ENCODE data around the gene BMPR1A. TPM values are rescaled to one million over a fixed set of nuclear protein-coding genes. Genes with fewer than 3 reads are reported as not detected.

The BMPR1A gene
- total RNA-seq, 2 donors from 2014 or later = 69.4 to 96.4 TPM

DNA sequence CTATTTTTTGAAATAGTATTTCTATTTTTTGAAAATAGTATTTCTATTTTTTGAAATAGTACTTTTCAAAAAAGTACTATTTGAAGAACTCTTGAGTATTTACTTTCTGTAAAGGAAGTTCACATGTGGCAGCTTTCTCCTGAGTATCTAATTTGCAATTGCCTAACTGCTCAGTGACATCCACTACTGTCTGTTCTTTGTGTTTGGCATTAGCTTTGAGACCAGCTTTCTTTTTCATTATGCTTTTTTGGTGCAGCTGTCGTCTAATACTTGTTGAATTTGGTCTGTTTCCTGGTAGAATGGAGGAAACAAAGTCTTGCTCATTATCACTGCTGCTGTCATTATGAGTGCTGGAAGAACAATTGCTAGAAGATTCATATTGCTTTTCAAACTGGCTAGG is 99.1 kb downstream of the BMPR1A start:
- Mint-ChIP-seq H3K9me3 (peaks cover 19% of the 10 kb centered on the region), H3K4me1 (peaks cover 26% of the 10 kb centered on the region), H3K4me3 (no peak overlapping the region), H3K27ac (no peak overlapping the region), H3K36me3 (ENCODE audit: low read depth) (peaks cover 57% of the 10 kb centered on the region), H3K27me3 (ENCODE audit: insufficient read depth) (no peaks in the 10 kb centered on the region)
- Histone ChIP-seq H3K4me3 (ENCODE audit: low read length) (no peak overlapping the region), H3K9me3 (ENCODE audit: control insufficient read depth, low read length) (peaks cover 18% of the 10 kb centered on the region), H3K27ac (ENCODE audit: low read depth, low read length) (no peak overlapping the region), H3K4me1 (ENCODE audit: control insufficient read depth, insufficient read depth, low read length) (peaks cover 16% of the 10 kb centered on the region), H3K36me3 (ENCODE audit: control insufficient read depth, insufficient read depth, low read length) (peaks cover 71% of the 10 kb centered on the region), H3K9ac (ENCODE audit: extremely low read depth, low read length, poor library complexity, severe bottlenecking) (no peak overlapping the region), H3K27me3 (ENCODE audit: control insufficient read depth, insufficient read depth, low read length, poor library complexity, severe bottlenecking) (no peaks in the 10 kb centered on the region)
- DNase-seq = no peak
- TF ChIP-seq, protein P1, sequence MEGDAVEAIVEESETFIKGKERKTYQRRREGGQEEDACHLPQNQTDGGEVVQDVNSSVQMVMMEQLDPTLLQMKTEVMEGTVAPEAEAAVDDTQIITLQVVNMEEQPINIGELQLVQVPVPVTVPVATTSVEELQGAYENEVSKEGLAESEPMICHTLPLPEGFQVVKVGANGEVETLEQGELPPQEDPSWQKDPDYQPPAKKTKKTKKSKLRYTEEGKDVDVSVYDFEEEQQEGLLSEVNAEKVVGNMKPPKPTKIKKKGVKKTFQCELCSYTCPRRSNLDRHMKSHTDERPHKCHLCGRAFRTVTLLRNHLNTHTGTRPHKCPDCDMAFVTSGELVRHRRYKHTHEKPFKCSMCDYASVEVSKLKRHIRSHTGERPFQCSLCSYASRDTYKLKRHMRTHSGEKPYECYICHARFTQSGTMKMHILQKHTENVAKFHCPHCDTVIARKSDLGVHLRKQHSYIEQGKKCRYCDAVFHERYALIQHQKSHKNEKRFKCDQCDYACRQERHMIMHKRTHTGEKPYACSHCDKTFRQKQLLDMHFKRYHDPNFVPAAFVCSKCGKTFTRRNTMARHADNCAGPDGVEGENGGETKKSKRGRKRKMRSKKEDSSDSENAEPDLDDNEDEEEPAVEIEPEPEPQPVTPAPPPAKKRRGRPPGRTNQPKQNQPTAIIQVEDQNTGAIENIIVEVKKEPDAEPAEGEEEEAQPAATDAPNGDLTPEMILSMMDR (conservative IDR thresholded peaks at IDR 0.05) = no peak
- WGBS, 2 experiments (ENCODE audit: insufficient coverage in 1 of 2, insufficient read length in 1 of 2) = 83 to 100% methylated on average over 1 of the region's 1 CpG

DNA sequence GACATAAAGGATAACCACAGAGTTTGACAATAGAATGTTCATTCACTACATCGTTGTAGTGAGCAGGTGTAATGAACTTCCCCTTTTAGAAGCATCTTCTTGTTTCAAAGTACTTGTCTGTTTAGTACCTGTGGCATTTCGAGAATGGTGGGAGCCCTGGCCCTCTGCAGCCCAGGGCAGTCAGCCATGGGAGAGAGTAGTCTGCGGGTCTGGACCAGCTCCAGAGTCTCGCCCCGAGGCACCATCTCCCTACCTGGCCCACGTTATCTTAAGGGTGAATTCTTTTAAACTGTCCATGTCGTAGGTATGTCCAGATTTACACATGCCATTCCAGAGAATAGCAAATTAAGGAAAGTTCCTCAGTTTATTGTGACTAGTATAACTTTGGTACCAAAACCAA is 99.7 kb downstream of the BMPR1A start:
- Mint-ChIP-seq H3K27ac (peak overlapping the region; percentile 54), H3K36me3 (ENCODE audit: low read depth) (peaks cover 57% of the 10 kb centered on the region), H3K4me3 (no peak overlapping the region), H3K27me3 (ENCODE audit: insufficient read depth) (no peaks in the 10 kb centered on the region), H3K9me3 (peaks cover 19% of the 10 kb centered on the region), H3K4me1 (peaks cover 28% of the 10 kb centered on the region)
- DNase-seq = peak; percentile 63
- Histone ChIP-seq H3K4me3 (ENCODE audit: low read length) (no peak overlapping the region), H3K36me3 (ENCODE audit: control insufficient read depth, insufficient read depth, low read length) (peaks cover 66% of the 10 kb centered on the region), H3K9ac (ENCODE audit: extremely low read depth, low read length, poor library complexity, severe bottlenecking) (no peak overlapping the region), H3K4me1 (ENCODE audit: control insufficient read depth, insufficient read depth, low read length) (peaks cover 16% of the 10 kb centered on the region), H3K27ac (ENCODE audit: low read depth, low read length) (no peak overlapping the region), H3K27me3 (ENCODE audit: control insufficient read depth, insufficient read depth, low read length, poor library complexity, severe bottlenecking) (no peaks in the 10 kb centered on the region), H3K9me3 (ENCODE audit: control insufficient read depth, low read length) (peaks cover 18% of the 10 kb centered on the region)
- 95 to 97% methylated on average over 7 of the region's 7 CpGs for WGBS, 2 experiments (ENCODE audit: insufficient coverage in 1 of 2, insufficient read length in 1 of 2)
- TF ChIP-seq, protein P1 (conservative IDR thresholded peaks at IDR 0.05) = no peak

DNA sequence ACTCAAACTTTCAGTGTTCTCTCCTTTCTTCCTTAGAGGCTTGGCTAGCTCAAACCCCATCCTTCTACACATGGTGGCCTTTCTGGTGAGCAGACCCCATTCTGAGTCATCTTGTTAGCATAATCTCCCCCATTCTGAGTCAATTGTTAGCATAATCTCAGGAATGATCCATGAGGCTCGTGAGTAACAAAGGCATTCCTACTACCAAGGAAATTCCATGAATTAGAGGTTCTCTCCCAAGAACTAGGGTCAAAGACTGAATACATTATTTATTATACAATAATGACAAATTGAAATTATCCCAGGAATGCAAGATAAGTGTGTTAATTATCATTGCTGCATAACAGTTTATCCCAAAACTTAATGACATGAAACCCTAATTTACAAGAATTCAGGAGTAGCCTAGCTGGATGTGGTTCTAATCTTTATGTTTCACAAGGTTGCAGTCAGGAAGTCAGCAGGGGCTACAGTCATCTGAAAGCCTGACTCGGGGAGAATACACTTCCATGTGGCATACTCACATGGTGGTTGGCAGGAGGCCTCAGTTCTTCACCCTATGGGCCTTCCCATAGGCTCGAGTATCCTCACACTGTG is 100.8 kb downstream of the BMPR1A start:
- Histone ChIP-seq H3K9me3 (ENCODE audit: control insufficient read depth, low read length) (peaks cover 14% of the 10 kb centered on the region), H3K4me3 (ENCODE audit: low read length) (peak overlapping the region; percentile 12), H3K27me3 (ENCODE audit: control insufficient read depth, insufficient read depth, low read length, poor library complexity, severe bottlenecking) (no peaks in the 10 kb centered on the region), H3K4me1 (ENCODE audit: control insufficient read depth, insufficient read depth, low read length) (peaks cover 16% of the 10 kb centered on the region), H3K36me3 (ENCODE audit: control insufficient read depth, insufficient read depth, low read length) (peaks cover 55% of the 10 kb centered on the region), H3K9ac (ENCODE audit: extremely low read depth, low read length, poor library complexity, severe bottlenecking) (peak overlapping the region; percentile 60), H3K27ac (ENCODE audit: low read depth, low read length) (peak overlapping the region; percentile 58)
- 26 to 38% methylated on average over 2 to 3 of the region's 3 CpGs for WGBS, 2 experiments (ENCODE audit: insufficient coverage in 1 of 2, insufficient read length in 1 of 2)
- Mint-ChIP-seq H3K36me3 (ENCODE audit: low read depth) (peaks cover 47% of the 10 kb centered on the region), H3K4me3 (no peak overlapping the region), H3K9me3 (peaks cover 19% of the 10 kb centered on the region), H3K27me3 (ENCODE audit: insufficient read depth) (no peaks in the 10 kb centered on the region), H3K27ac (peak overlapping the region; percentile 94), H3K4me1 (peaks cover 37% of the 10 kb centered on the region)
- TF ChIP-seq, protein P1 (conservative IDR thresholded peaks at IDR 0.05) = no peak
- peak; percentile 76 for DNase-seq
